Loucy (cell line): Measurements from ENCODE around the gene IL10RA.

Experiments
- H2AFZ ChIP-seq: fragments of 200-600 bp; sonication (generic); 2 replicates; pipeline ENCODE4 v1.6.0; 2016; ENCODE audit warnings: antibody characterized with exemption, mild to moderate bottlenecking, low read length, moderate library complexity
- H3F3A ChIP-seq: fragments of 200-600 bp; 2 replicates; pipeline ENCODE4 v1.6.0; 2016; ENCODE audit warnings: antibody characterized with exemption, low read depth, mild to moderate bottlenecking
- H3K27me3 ChIP-seq: fragments of 200-600 bp; sonication (generic); 2 replicates; pipeline ENCODE4 v1.6.1; 2014; ENCODE audit warnings: low read length, mild to moderate bottlenecking; ENCODE audit not compliant: insufficient read depth, poor library complexity, severe bottlenecking
- H3K36me3 ChIP-seq: fragments of 200-600 bp; sonication (generic); 2 replicates; pipeline ENCODE4 v1.6.1; 2016; ENCODE audit warnings: low read length; ENCODE audit not compliant: insufficient read depth
- H3K4me1 ChIP-seq: fragments of 200-600 bp; sonication (generic); 2 replicates; pipeline ENCODE4 v1.5.1; 2014; ENCODE audit warnings: low read length, mild to moderate bottlenecking; ENCODE audit not compliant: insufficient read depth, poor library complexity, severe bottlenecking
- H3K4me2 ChIP-seq: fragments of 200-600 bp; sonication (generic); 2 replicates; pipeline ENCODE4 v1.6.0; 2014; ENCODE audit warnings: antibody characterized with exemption, low read length, low read depth, mild to moderate bottlenecking; ENCODE audit not compliant: poor library complexity, severe bottlenecking
- H3K4me3 ChIP-seq: fragments of 200-600 bp; sonication (generic); 2 replicates; pipeline ENCODE4 v1.5.1; 2014; ENCODE audit warnings: low read length, mild to moderate bottlenecking, mixed read lengths; ENCODE audit not compliant: poor library complexity, severe bottlenecking
- H3K79me2 ChIP-seq: fragments of 200-600 bp; sonication (generic); 2 replicates; pipeline ENCODE4 v1.6.1; 2014; ENCODE audit warnings: low read length; ENCODE audit not compliant: insufficient read depth
- H3K9ac ChIP-seq: fragments of 200-600 bp; sonication (generic); 2 replicates; pipeline ENCODE4 v1.6.0; 2014; ENCODE audit warnings: mild to moderate bottlenecking, low read depth, low read length, moderate library complexity; ENCODE audit not compliant: poor library complexity, severe bottlenecking
- H3K9me2 ChIP-seq: fragments of 200-600 bp; sonication (generic); replicated peaks from 2 replicates; pipeline ENCODE4 v1.6.1; 2016; ENCODE audit warnings: low read depth, low read length, mixed read lengths
- H3K9me3 ChIP-seq: fragments of 200-600 bp; sonication (generic); 2 replicates; pipeline ENCODE4 v1.6.1; 2014; ENCODE audit warnings: mild to moderate bottlenecking, antibody characterized with exemption, low read length, low read depth; ENCODE audit not compliant: insufficient read depth
- H4K20me1 ChIP-seq: fragments of 200-600 bp; sonication (generic); 2 replicates; pipeline ENCODE4 v1.6.0; 2014; ENCODE audit warnings: antibody characterized with exemption, low read length, mild to moderate bottlenecking; ENCODE audit not compliant: insufficient read depth, poor library complexity, severe bottlenecking
- CTCF ChIP-seq: fragments of 200-600 bp; sonication (generic); conservative IDR thresholded peaks from 2 replicates; pipeline ENCODE4 v1.5.1; 2014; ENCODE audit warnings: mild to moderate bottlenecking, antibody characterized with exemption, low read length
- EZH2phosphoT487 ChIP-seq: fragments of 200-600 bp; IDR thresholded peaks from 2 replicates; pipeline ENCODE4 v1.6.1; 2018; ENCODE audit warnings: antibody characterized with exemption, mild to moderate bottlenecking, moderate library complexity, borderline replicate concordance

IL10RA gene

GRCh38 chr11:117953024-117953671, 33.0 kb upstream of the IL10RA start:
- Histone ChIP-seq H2AFZ (no peak overlapping the region), H3K4me3 (peak overlapping the region; percentile 65), H3K9me3 (peaks cover 3% of the 10 kb centered on the region; the same call in 1 of the 2 replicates), H4K20me1 (no peaks in the 10 kb centered on the region), H3K4me1 (peaks cover 46% of the 10 kb centered on the region), H3K36me3 (no peaks in the 10 kb centered on the region), H3K79me2 (no peaks in the 10 kb centered on the region), H3F3A (0 out of 2 replicates have a peak, but pooled peaks cover 5% of the 10 kb centered on the region), H3K4me2 (peak overlapping the region; percentile 91), H3K27me3 (no peaks in the 10 kb centered on the region), H3K9ac (peak overlapping the region; percentile 65), H3K9me2 (no peaks in the 10 kb centered on the region)
- TF ChIP-seq EZH2phosphoT487 (no peak), CTCF (no peak)

DNA sequence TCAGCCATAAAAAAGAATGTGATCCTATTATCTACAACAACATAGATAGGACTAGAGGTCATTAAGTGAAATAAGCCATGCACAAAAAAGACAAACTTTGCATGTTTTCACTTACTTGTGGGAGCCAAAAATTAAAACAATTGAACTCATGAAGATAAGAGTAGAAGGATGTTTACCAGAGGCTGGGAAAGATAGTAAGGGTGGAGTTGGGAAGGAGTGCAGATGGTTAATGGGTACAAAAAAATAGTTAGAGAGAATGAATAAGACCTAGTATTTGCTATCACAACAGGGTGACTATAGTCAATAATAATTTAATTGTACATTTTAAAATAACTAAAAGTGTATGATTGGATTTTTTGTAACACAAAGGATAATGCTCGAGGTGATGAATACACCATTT, 27.2 kb upstream of the IL10RA start:
- H3K9ac ChIP-seq = no peak overlapping the region
- peak overlapping the region; percentile 39 for H3K4me2 ChIP-seq
- no peaks in the 10 kb centered on the region for H3K79me2 ChIP-seq

GRCh38 chr11:117959438-117960149, 26.6 kb upstream of the IL10RA start:
- no peaks in the 10 kb centered on the region for H3K36me3 ChIP-seq
- no peaks in the 10 kb centered on the region for H3K79me2 ChIP-seq
- H3F3A ChIP-seq = no peaks in the 10 kb centered on the region
- H3K4me1 ChIP-seq = peaks cover 6% of the 10 kb centered on the region
- no peaks in the 10 kb centered on the region for H4K20me1 ChIP-seq
- peak overlapping the region; percentile 27 for H3K4me3 ChIP-seq
- no peak for TF ChIP-seq CTCF
- TF ChIP-seq EZH2phosphoT487 = no peak
- no peaks in the 10 kb centered on the region for H3K9me2 ChIP-seq
- peaks cover 3% of the 10 kb centered on the region; the same call in 1 of the 2 replicates for H3K9me3 ChIP-seq
- no peak overlapping the region for H3K9ac ChIP-seq
- H2AFZ ChIP-seq = peak overlapping the region; percentile 85
- H3K27me3 ChIP-seq = no peaks in the 10 kb centered on the region
- H3K4me2 ChIP-seq = peak overlapping the region; percentile 39

More for the DNA sequence above, 27.2 kb upstream of the IL10RA start:
- no peak overlapping the region for H2AFZ ChIP-seq
- H3K9me2 ChIP-seq = no peaks in the 10 kb centered on the region
- peaks cover 11% of the 10 kb centered on the region for H3K4me1 ChIP-seq
- H4K20me1 ChIP-seq = no peaks in the 10 kb centered on the region
- no peak overlapping the region for H3K4me3 ChIP-seq
- H3K36me3 ChIP-seq = no peaks in the 10 kb centered on the region
- no peak for TF ChIP-seq EZH2phosphoT487
- TF ChIP-seq CTCF = no peak
- H3K27me3 ChIP-seq = no peaks in the 10 kb centered on the region
- H3F3A ChIP-seq = no peaks in the 10 kb centered on the region
- H3K9me3 ChIP-seq = peaks cover 3% of the 10 kb centered on the region; the same call in 1 of the 2 replicates
